Vagina (tissue), 2 donors: Measurements from ENCODE around the gene MIS18BP1. TPM values are rescaled to one million over a fixed set of nuclear protein-coding genes. Genes with fewer than 3 reads are reported as not detected.

ENCODE experiments used
- DNase-seq, 2 donors: peaks; one replicate each; pipeline ENCODE4 v3.0.0-alpha.2; 2017; ENCODE audit errors: extremely low spot score in 2 of 2
- H3K27ac ChIP-seq: fragments of 200-600 bp; sonication (generic); one replicate; pipeline ENCODE4 v1.5.1; 2019
- H3K27me3 ChIP-seq: fragments of 200-600 bp; sonication (generic); one replicate; pipeline ENCODE4 v1.5.1; 2019
- H3K36me3 ChIP-seq, 2 donors: fragments of 200-600 bp; sonication (generic); one replicate each; pipeline ENCODE4 v1.5.1; 2017 to 2019
- H3K4me1 ChIP-seq: fragments of 200-600 bp; sonication (generic); one replicate; pipeline ENCODE4 v1.5.1; 2019
- H3K4me3 ChIP-seq, 2 donors: fragments of 200-600 bp; sonication (generic); 1 replicate in 1 of 2; 2 replicates in 1 of 2; pipeline ENCODE4 v1.5.1; 2016 to 2019
- H3K9me3 ChIP-seq: fragments of 200-600 bp; sonication (generic); one replicate; pipeline ENCODE4 v1.5.1; 2019
- CTCF ChIP-seq, 3 experiments: fragments of 450-650 bp in 2 of 3; fragments of 200-600 bp in 1 of 3; sonication (generic) in 1 of 3; IDR thresholded peaks; one replicate each; pipeline ENCODE4 v1.5.1; 2017 to 2019; ENCODE audit warnings: antibody characterized with exemption in 3 of 3, mild to moderate bottlenecking in 2 of 3, moderate library complexity in 2 of 3
- POLR2A ChIP-seq, 2 donors: fragments of 450-650 bp; IDR thresholded peaks; one replicate each; pipeline ENCODE4 v1.6.1; 2017; ENCODE audit warnings: antibody characterized with exemption in 2 of 2, mild to moderate bottlenecking in 2 of 2, moderate library complexity in 2 of 2
- POLR2AphosphoS5 ChIP-seq, 2 donors: sonication (generic); formaldehyde crosslinking; IDR thresholded peaks; one replicate each; pipeline ENCODE4 v1.9.0; 2017; ENCODE audit warnings: antibody characterized with exemption in 2 of 2, mild to moderate bottlenecking in 2 of 2, low read depth in 1 of 2; ENCODE audit not compliant: insufficient read depth in 1 of 2
- intact Hi-C: fragments of 100-400 bp; cut with DNase I; formaldehyde crosslinking; loops from one replicate; pipeline ENCODE4 v1.15.1; 2023
- total RNA-seq: library from RNA; depleted of rRNA; stranded (reverse); fragments of >200 nt; gene quantifications from one replicate; pipeline ENCODE4 v1.2.3, GENCODE V29; 2016

Gene MIS18BP1
- total RNA-seq, 1 donor from 2014 or later: 18.7 TPM

- no peaks in the 10 kb centered on the region for H3K4me1 ChIP-seq
- no peak for DNase-seq
- no peaks in the 10 kb centered on the region for H3K9me3 ChIP-seq
- no peak overlapping the region for H3K4me3 ChIP-seq
- H3K27me3 ChIP-seq: no peaks in the 10 kb centered on the region
- peaks cover 0 to 6% of the 10 kb centered on the region in 2 donors for H3K36me3 ChIP-seq
- TF ChIP-seq POLR2A (IDR thresholded peaks at IDR 0.05): no peak
- no peak for TF ChIP-seq CTCF (IDR thresholded peaks at IDR 0.05)
- intact Hi-C loops: no loop called here
- H3K27ac ChIP-seq: no peak overlapping the region
These were observed 67.7 kb downstream of the MIS18BP1 start for GRCh38 chr14:45185100-45185814.

- intact Hi-C loops: no loop called here
- Histone ChIP-seq H3K4me3 (no peak overlapping the region), H3K27me3 (no peaks in the 10 kb centered on the region), H3K9me3 (no peaks in the 10 kb centered on the region), H3K4me1 (no peaks in the 10 kb centered on the region), H3K27ac (no peak overlapping the region), H3K36me3 (no peaks in the 10 kb centered on the region)
- no peak for DNase-seq
- TF ChIP-seq POLR2AphosphoS5 (IDR thresholded peaks at IDR 0.05; ENCODE audit: insufficient read depth in 1 of 2, low read depth in 1 of 2): no peak
- no peak for TF ChIP-seq CTCF (IDR thresholded peaks at IDR 0.05)
- no peak for TF ChIP-seq POLR2A (IDR thresholded peaks at IDR 0.05)
These were observed 71.2 kb downstream of the MIS18BP1 start for GRCh38 chr14:45181806-45182205.

- Histone ChIP-seq H3K4me3 (no peak overlapping the region), H3K27ac (no peak overlapping the region), H3K36me3 (no peaks in the 10 kb centered on the region), H3K4me1 (no peaks in the 10 kb centered on the region), H3K9me3 (no peaks in the 10 kb centered on the region), H3K27me3 (no peaks in the 10 kb centered on the region)
- DNase-seq: no peak
- TF ChIP-seq CTCF (IDR thresholded peaks at IDR 0.05): no peak
- TF ChIP-seq POLR2AphosphoS5 (IDR thresholded peaks at IDR 0.05; ENCODE audit: insufficient read depth in 1 of 2, low read depth in 1 of 2): no peak
- no peak for TF ChIP-seq POLR2A (IDR thresholded peaks at IDR 0.05)
- intact Hi-C loops: no loop called here
These were observed 71.7 kb downstream of the MIS18BP1 start for GRCh38 chr14:45181329-45181728.

- H3K4me3 ChIP-seq: no peak overlapping the region
- no peaks in the 10 kb centered on the region for H3K4me1 ChIP-seq
- H3K27ac ChIP-seq: no peak overlapping the region
- no peaks in the 10 kb centered on the region for H3K27me3 ChIP-seq
- no peak for TF ChIP-seq POLR2AphosphoS5 (IDR thresholded peaks at IDR 0.05; ENCODE audit: insufficient read depth in 1 of 2, low read depth in 1 of 2)
- no peak for TF ChIP-seq CTCF (IDR thresholded peaks at IDR 0.05)
- no peak for TF ChIP-seq POLR2A (IDR thresholded peaks at IDR 0.05)
- no peaks in the 10 kb centered on the region for H3K9me3 ChIP-seq
- no peak for DNase-seq
- intact Hi-C loops: no loop called here
- no peaks in the 10 kb centered on the region for H3K36me3 ChIP-seq
These were observed 75.9 kb downstream of the MIS18BP1 start for GRCh38 chr14:45177076-45177475.

GRCh38 chr14:45169906-45170305, 83.1 kb downstream of the MIS18BP1 start:
- no peak for DNase-seq
- intact Hi-C loops: no loop called here
- Histone ChIP-seq H3K4me1 (no peaks in the 10 kb centered on the region), H3K4me3 (no peak overlapping the region), H3K27me3 (no peaks in the 10 kb centered on the region), H3K27ac (no peak overlapping the region), H3K36me3 (peaks cover 0 to 3% of the 10 kb centered on the region in 2 donors), H3K9me3 (no peaks in the 10 kb centered on the region)
- TF ChIP-seq POLR2AphosphoS5 (IDR thresholded peaks at IDR 0.05; ENCODE audit: insufficient read depth in 1 of 2, low read depth in 1 of 2): no peak
